A673 (cell line): Measurements from ENCODE around the gene ANGPTL3.

ENCODE experiments used
- EZH2 ChIP-seq: fragments of 200-600 bp; sonication (generic); IDR thresholded peaks from 2 replicates; pipeline ENCODE4 v1.6.1; 2017; ENCODE audit warnings: borderline replicate concordance, low read depth, mild to moderate bottlenecking, mixed read lengths, antibody characterized with exemption, low read length; ENCODE audit not compliant: poor library complexity, severe bottlenecking
- TF ChIP-seq, protein P1 (sequence below): fragments of 300-800, 200-600 bp; sonication (generic); conservative IDR thresholded peaks from 2 replicates; pipeline ENCODE4 v1.5.1; 2017; ENCODE audit warnings: low read depth, mild to moderate bottlenecking, antibody characterized with exemption, low read length, moderate library complexity, mixed read lengths

GRCh38 chr1:62612770-62613169, 15.4 kb downstream of the ANGPTL3 start:
- TF ChIP-seq, protein P1, sequence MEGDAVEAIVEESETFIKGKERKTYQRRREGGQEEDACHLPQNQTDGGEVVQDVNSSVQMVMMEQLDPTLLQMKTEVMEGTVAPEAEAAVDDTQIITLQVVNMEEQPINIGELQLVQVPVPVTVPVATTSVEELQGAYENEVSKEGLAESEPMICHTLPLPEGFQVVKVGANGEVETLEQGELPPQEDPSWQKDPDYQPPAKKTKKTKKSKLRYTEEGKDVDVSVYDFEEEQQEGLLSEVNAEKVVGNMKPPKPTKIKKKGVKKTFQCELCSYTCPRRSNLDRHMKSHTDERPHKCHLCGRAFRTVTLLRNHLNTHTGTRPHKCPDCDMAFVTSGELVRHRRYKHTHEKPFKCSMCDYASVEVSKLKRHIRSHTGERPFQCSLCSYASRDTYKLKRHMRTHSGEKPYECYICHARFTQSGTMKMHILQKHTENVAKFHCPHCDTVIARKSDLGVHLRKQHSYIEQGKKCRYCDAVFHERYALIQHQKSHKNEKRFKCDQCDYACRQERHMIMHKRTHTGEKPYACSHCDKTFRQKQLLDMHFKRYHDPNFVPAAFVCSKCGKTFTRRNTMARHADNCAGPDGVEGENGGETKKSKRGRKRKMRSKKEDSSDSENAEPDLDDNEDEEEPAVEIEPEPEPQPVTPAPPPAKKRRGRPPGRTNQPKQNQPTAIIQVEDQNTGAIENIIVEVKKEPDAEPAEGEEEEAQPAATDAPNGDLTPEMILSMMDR, result no peak
- TF ChIP-seq EZH2, result no peak
